OCI-LY1 (cell line): ENCODE data around the gene CYREN.

Experiments
- H2AFZ ChIP-seq: fragments of 200-600 bp; sonication (generic), shearing (Covaris generic); 2 replicates; pipeline ENCODE4 v1.6.0; 2014; ENCODE audit warnings: antibody characterized with exemption, mild to moderate bottlenecking, low read length
- H3F3A ChIP-seq: fragments of 200-600 bp; sonication (generic), shearing (Covaris generic); 2 replicates; pipeline ENCODE4 v1.6.0; 2014; ENCODE audit warnings: mild to moderate bottlenecking, antibody characterized with exemption, low read length, moderate library complexity; ENCODE audit not compliant: insufficient read depth
- H3K27ac ChIP-seq: fragments of 200-600 bp; sonication (generic); 2 replicates; pipeline ENCODE4 v1.5.1; 2014; ENCODE audit warnings: low read length, mixed run types, mild to moderate bottlenecking, low read depth; ENCODE audit not compliant: poor library complexity, severe bottlenecking
- H3K27me3 ChIP-seq: fragments of 200-600 bp; sonication (generic); 2 replicates; pipeline ENCODE4 v1.6.0; 2014; ENCODE audit warnings: antibody characterized with exemption, mild to moderate bottlenecking, low read length, moderate library complexity; ENCODE audit not compliant: insufficient read depth
- H3K36me3 ChIP-seq: fragments of 200-600 bp; sonication (generic); 2 replicates; pipeline ENCODE4 v1.6.1; 2014; ENCODE audit warnings: mild to moderate bottlenecking, antibody characterized with exemption, low read length, moderate library complexity, mixed read lengths; ENCODE audit not compliant: insufficient read depth
- H3K4me1 ChIP-seq: fragments of 200-600 bp; sonication (generic); 2 replicates; pipeline ENCODE4 v1.5.1; 2014; ENCODE audit warnings: mild to moderate bottlenecking, low read length, moderate library complexity; ENCODE audit not compliant: insufficient read depth, severe bottlenecking
- H3K4me2 ChIP-seq: fragments of 200-600 bp; sonication (generic), shearing (Covaris generic); 2 replicates; pipeline ENCODE4 v1.6.1; 2014; ENCODE audit warnings: low read length
- H3K4me3 ChIP-seq: fragments of 200-600 bp; sonication (generic); 2 replicates; pipeline ENCODE4 v1.5.1; 2014; ENCODE audit warnings: low read length, low read depth, mild to moderate bottlenecking, mixed read lengths; ENCODE audit not compliant: poor library complexity, severe bottlenecking
- H3K79me2 ChIP-seq: fragments of 200-600 bp; shearing (Covaris generic); 2 replicates; pipeline ENCODE4 v1.6.1; 2016; ENCODE audit warnings: mixed run types, low read length, mixed read lengths; ENCODE audit not compliant: insufficient read depth
- H3K9ac ChIP-seq: fragments of 200-600 bp; sonication (generic), shearing (Covaris generic); 2 replicates; pipeline ENCODE4 v1.6.1; 2014; ENCODE audit warnings: mild to moderate bottlenecking, low read length, mixed read lengths
- H3K9me2 ChIP-seq: fragments of 200-600 bp; sonication (generic), shearing (Covaris generic); 2 replicates; pipeline ENCODE4 v1.6.1; 2014; ENCODE audit warnings: low read depth, mild to moderate bottlenecking, low read length, mixed read lengths
- H3K9me3 ChIP-seq: fragments of 200-600 bp; shearing (Covaris generic); 2 replicates; pipeline ENCODE4 v1.6.1; 2014; ENCODE audit warnings: low read length, mixed read lengths
- H4K20me1 ChIP-seq: fragments of 200-600 bp; sonication (generic), shearing (Covaris generic); 2 replicates; pipeline ENCODE4 v1.6.0; 2016; ENCODE audit warnings: mild to moderate bottlenecking, low read length; ENCODE audit not compliant: insufficient read depth
- EZH2 ChIP-seq: fragments of 200-600 bp; sonication (generic), shearing (Covaris generic); IDR thresholded peaks from 2 replicates; pipeline ENCODE4 v1.8.0; 2017; ENCODE audit warnings: borderline replicate concordance, mixed run types, mild to moderate bottlenecking, antibody characterized with exemption, low read length, moderate library complexity, mixed read lengths
- TF ChIP-seq, protein P1 (sequence below): fragments of 200-600 bp; sonication (generic), shearing (Covaris generic); IDR thresholded peaks from 2 replicates; pipeline ENCODE4 v1.5.1; 2017; ENCODE audit warnings: mild to moderate bottlenecking, antibody characterized with exemption, low read length, moderate library complexity, mixed read lengths

CYREN gene

DNA sequence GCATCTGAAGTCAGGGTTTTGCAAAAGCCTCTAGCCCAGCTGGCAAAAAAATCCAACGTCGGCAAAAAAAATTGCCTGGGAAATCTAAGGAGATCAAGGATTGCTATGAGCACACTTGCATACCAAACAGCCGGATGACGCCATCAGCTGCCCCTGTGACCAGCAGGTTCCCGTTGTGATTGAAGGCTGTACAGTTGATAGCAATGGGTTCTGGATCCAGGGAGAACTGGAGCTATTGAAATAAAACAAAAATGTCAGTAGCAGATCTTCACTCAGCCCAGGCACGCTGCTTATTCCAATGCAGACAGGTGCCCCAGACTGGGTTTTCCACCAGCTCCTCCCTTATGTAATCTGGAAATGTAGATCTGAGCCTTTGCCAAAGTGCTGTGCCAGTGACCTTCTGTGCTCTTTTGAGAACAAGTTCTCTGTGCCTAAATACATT lies 18.7 kb upstream of the CYREN start:
- Histone ChIP-seq H3K4me1 (no peaks in the 10 kb centered on the region), H3K79me2 (no peaks in the 10 kb centered on the region), H4K20me1 (no peaks in the 10 kb centered on the region), H3K4me2 (no peak overlapping the region), H3K27ac (no peak overlapping the region), H2AFZ (no peak overlapping the region), H3K4me3 (no peak overlapping the region), H3K36me3 (peaks cover 87% of the 10 kb centered on the region), H3K9me3 (no peaks in the 10 kb centered on the region), H3F3A (no peaks in the 10 kb centered on the region), H3K9ac (no peak overlapping the region), H3K9me2 (no peaks in the 10 kb centered on the region), H3K27me3 (no peaks in the 10 kb centered on the region)
- TF ChIP-seq, protein P1, sequence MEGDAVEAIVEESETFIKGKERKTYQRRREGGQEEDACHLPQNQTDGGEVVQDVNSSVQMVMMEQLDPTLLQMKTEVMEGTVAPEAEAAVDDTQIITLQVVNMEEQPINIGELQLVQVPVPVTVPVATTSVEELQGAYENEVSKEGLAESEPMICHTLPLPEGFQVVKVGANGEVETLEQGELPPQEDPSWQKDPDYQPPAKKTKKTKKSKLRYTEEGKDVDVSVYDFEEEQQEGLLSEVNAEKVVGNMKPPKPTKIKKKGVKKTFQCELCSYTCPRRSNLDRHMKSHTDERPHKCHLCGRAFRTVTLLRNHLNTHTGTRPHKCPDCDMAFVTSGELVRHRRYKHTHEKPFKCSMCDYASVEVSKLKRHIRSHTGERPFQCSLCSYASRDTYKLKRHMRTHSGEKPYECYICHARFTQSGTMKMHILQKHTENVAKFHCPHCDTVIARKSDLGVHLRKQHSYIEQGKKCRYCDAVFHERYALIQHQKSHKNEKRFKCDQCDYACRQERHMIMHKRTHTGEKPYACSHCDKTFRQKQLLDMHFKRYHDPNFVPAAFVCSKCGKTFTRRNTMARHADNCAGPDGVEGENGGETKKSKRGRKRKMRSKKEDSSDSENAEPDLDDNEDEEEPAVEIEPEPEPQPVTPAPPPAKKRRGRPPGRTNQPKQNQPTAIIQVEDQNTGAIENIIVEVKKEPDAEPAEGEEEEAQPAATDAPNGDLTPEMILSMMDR = no peak
- TF ChIP-seq EZH2 = no peak

DNA sequence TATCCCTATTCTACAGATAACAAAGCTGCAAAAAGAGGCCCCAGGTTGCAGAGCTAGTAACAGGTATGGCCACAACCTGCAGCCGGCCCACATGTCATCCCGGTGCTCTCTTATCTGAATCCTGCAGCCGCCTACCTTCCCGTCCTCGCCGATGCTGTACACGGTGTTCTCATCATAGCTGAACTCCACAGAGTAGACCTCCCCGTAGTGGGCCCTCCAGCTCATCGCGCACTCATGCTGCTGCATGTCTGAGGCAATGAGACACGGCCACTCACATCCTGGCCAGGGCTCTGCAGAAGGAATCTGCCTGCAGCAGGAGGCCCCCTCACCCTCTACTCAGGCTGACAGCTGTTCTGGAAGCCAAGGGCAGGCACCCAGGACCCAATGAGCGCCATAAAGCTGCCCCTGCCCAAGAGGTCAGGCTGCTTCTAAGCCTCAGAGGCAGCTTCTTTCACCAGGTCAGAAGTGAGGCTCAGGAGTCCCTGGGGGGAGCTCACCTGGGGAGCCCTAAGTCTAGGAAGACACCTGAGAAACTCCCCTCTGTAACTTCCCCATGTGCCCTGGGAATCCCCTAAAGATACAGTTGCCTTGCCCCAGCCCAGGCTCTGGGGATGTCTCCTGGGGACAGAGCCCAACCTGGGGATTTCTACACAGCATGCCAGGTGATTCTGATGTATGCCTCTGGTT lies 17.9 kb upstream of the CYREN start:
- Histone ChIP-seq H4K20me1 (no peaks in the 10 kb centered on the region), H3K79me2 (no peaks in the 10 kb centered on the region), H3K9me2 (no peaks in the 10 kb centered on the region), H3F3A (no peaks in the 10 kb centered on the region), H3K4me1 (no peaks in the 10 kb centered on the region), H3K27ac (no peak overlapping the region), H2AFZ (no peak overlapping the region), H3K9ac (no peak overlapping the region), H3K9me3 (no peaks in the 10 kb centered on the region), H3K27me3 (no peaks in the 10 kb centered on the region), H3K4me3 (no peak overlapping the region), H3K4me2 (no peak overlapping the region), H3K36me3 (peaks cover 87% of the 10 kb centered on the region)
- TF ChIP-seq, protein P1 = no peak
- no peak for TF ChIP-seq EZH2

GRCh38 chr7:135186841-135187253 lies 16.3 kb upstream of the CYREN start:
- TF ChIP-seq, protein P1 = no peak
- no peak for TF ChIP-seq EZH2
- H2AFZ ChIP-seq = no peak overlapping the region
- H3K27ac ChIP-seq = no peak overlapping the region
- peaks cover 2% of the 10 kb centered on the region; the same call in 1 of the 2 replicates for H3K9me3 ChIP-seq
- H3F3A ChIP-seq = no peaks in the 10 kb centered on the region
- H3K4me3 ChIP-seq = no peak overlapping the region
- no peaks in the 10 kb centered on the region for H3K27me3 ChIP-seq
- H3K36me3 ChIP-seq = peaks cover 89% of the 10 kb centered on the region
- no peaks in the 10 kb centered on the region for H3K9me2 ChIP-seq
- H3K4me1 ChIP-seq = no peaks in the 10 kb centered on the region
- H3K9ac ChIP-seq = no peak overlapping the region
- no peaks in the 10 kb centered on the region for H4K20me1 ChIP-seq
- no peak overlapping the region for H3K4me2 ChIP-seq
- H3K79me2 ChIP-seq = no peaks in the 10 kb centered on the region
